Mesodermal cell (in vitro differentiated cells): Measurements from ENCODE around the gene MAP3K10.

Experiments
- H3K27ac ChIP-seq: 2 replicates; pipeline ENCODE4 v1.7.0; 2013; ENCODE audit warnings: mild to moderate bottlenecking, low read depth, low read length, moderate library complexity; ENCODE audit not compliant: severe bottlenecking
- H3K36me3 ChIP-seq: 2 replicates; pipeline ENCODE4 v1.7.1; 2013; ENCODE audit warnings: mild to moderate bottlenecking, low read length, moderate library complexity; ENCODE audit not compliant: control insufficient read depth, insufficient read depth
- H3K4me1 ChIP-seq: one replicate; pipeline ENCODE4 v1.7.1; 2013; ENCODE audit warnings: mild to moderate bottlenecking, low read length; ENCODE audit not compliant: insufficient read depth, control insufficient read depth, poor library complexity, severe bottlenecking
- H3K4me3 ChIP-seq: 2 replicates; pipeline ENCODE4 v1.7.0; 2013; ENCODE audit warnings: low read length, control low read depth, mild to moderate bottlenecking; ENCODE audit not compliant: insufficient read depth, poor library complexity, severe bottlenecking; ENCODE audit errors: extremely low read depth
- H3K9me3 ChIP-seq: 2 replicates; pipeline ENCODE4 v1.7.1; 2013; ENCODE audit warnings: mild to moderate bottlenecking, low read length, moderate library complexity; ENCODE audit not compliant: control insufficient read depth
- WGBS, 2 experiments: methylation state at CpG; one replicate each; pipeline ENCODE4 v1.1.5; 2013; ENCODE audit warnings: missing lambda C conversion rate in 2 of 2; ENCODE audit not compliant: insufficient coverage in 2 of 2; 5-methylcytosine and 5-hydroxymethylcytosine counted together

The MAP3K10 gene

GRCh38 chr19:40264314-40265054 lies 73.3 kb downstream of the MAP3K10 start:
- Histone ChIP-seq H3K9me3 (no peaks in the 10 kb centered on the region), H3K27ac (no peak overlapping the region), H3K4me1 (no peaks in the 10 kb centered on the region), H3K36me3 (peaks cover 51% of the 10 kb centered on the region), H3K4me3 (no peak overlapping the region)
- 94 to 96% methylated on average over 12 to 17 of the region's 19 CpGs for WGBS, 2 experiments
